K562 (cell line): ENCODE results near the gene UBE2J2. TPM values are rescaled to one million over a fixed set of nuclear protein-coding genes. Genes with fewer than 3 reads are reported as not detected.

Experiments used
- ATAC-seq: fragments of 200-7000 bp; cut with Tn5 transposase; 3 replicates; pipeline ENCODE4 v1.9.1; 2020; ENCODE audit warnings: moderate library complexity
- BruUV-seq: library from RNA; stranded (reverse); fragments of 400-500 nt; replicated peaks from 2 replicates; lab custom pipeline; 2021; lab: Mats Ljungman, UMichigan
- CTCF ChIA-PET: fragments of 300-600 bp; formaldehyde crosslinking; extraction: SDS; loops from one replicate; lab custom pipeline; 2021; ENCODE audit warnings: low intra/inter-chr PET ratio; lab: Yijun Ruan, JAX
- POLR2A ChIA-PET: fragments of 300-600, 350-650 bp; sonication (Branson Sonifier 250); formaldehyde crosslinking; extraction: SDS; loops from one replicate; lab custom pipeline; 2021; ENCODE audit warnings: antibody characterized with exemption, inconsistent platforms; lab: Yijun Ruan, JAX
- DNase-seq, 4 experiments: peaks; one replicate each; pipeline versions ENCODE4 v3.0.0 to v3.0.0-alpha.2; 2011 to 2018; ENCODE audit warnings: low spot score in 3 of 4, mixed read lengths in 3 of 4; ENCODE audit errors: extremely low read depth in 1 of 4
- FAIRE-seq: peaks from 2 replicates; lab custom pipeline; 2011; peaks lifted over from hg19 to GRCh38; lab: Jason Lieb, UNC
- H2AFZ ChIP-seq: 2 replicates; pipeline ENCODE4 v1.6.0; 2011; ENCODE audit warnings: low read depth, low read length, control low read depth, inconsistent platforms
- H3K27ac ChIP-seq: fragments of 200-600 bp; 3 replicates; pipeline ENCODE4 v1.8.0; 2011; ENCODE audit warnings: low read depth, mild to moderate bottlenecking, control low read depth, inconsistent platforms, low read length, moderate library complexity, mixed read lengths; ENCODE audit errors: extremely low read depth
- H3K27me3 ChIP-seq, 2 experiments: fragments of 300-600 bp in 1 of 2; 2 replicates in 1 of 2; 3 replicates in 1 of 2; pipeline versions ENCODE4 v1.6.0 to v1.8.0; 2011; ENCODE audit warnings: inconsistent platforms in 2 of 2, low read length in 2 of 2, mild to moderate bottlenecking in 1 of 2, mixed read lengths in 1 of 2, moderate library complexity in 1 of 2; ENCODE audit not compliant: control insufficient read depth in 2 of 2, insufficient read depth in 2 of 2
- H3K36me3 ChIP-seq: fragments of 300-600 bp; 3 replicates; pipeline ENCODE4 v1.8.0; 2011; ENCODE audit warnings: mild to moderate bottlenecking, low read length, inconsistent platforms; ENCODE audit not compliant: control insufficient read depth, insufficient read depth
- H3K4me1 ChIP-seq, 2 experiments: fragments of 200-600 bp in 1 of 2; replicated peaks in 1 of 2; 2 replicates in 1 of 2; 3 replicates in 1 of 2; pipeline versions ENCODE4 v1.5.1 to v1.8.0; 2011; ENCODE audit warnings: inconsistent platforms in 2 of 2, low read length in 2 of 2, mild to moderate bottlenecking in 1 of 2, mixed read lengths in 1 of 2, moderate library complexity in 1 of 2; ENCODE audit not compliant: control insufficient read depth in 2 of 2, insufficient read depth in 2 of 2
- H3K4me2 ChIP-seq: 2 replicates; pipeline ENCODE4 v1.6.1; 2011; ENCODE audit warnings: low read length, control low read depth, inconsistent platforms, mixed read lengths; ENCODE audit not compliant: insufficient read depth
- H3K4me3 ChIP-seq: fragments of 200-600 bp; sonication (generic), shearing (Covaris generic); 2 replicates; pipeline ENCODE4 v1.5.1; 2016; ENCODE audit warnings: control low read depth, inconsistent platforms
- H3K79me2 ChIP-seq: fragments of 200-600 bp; 3 replicates; pipeline ENCODE4 v1.8.0; 2011; ENCODE audit warnings: low read length, inconsistent platforms; ENCODE audit not compliant: control insufficient read depth, insufficient read depth
- H3K9ac ChIP-seq, 2 experiments: 2 replicates each; pipeline versions ENCODE4 v1.6.0 to v1.6.1; 2011; ENCODE audit warnings: low read depth in 2 of 2, low read length in 2 of 2, control low read depth in 1 of 2, inconsistent platforms in 1 of 2, mild to moderate bottlenecking in 1 of 2, mixed read lengths in 1 of 2; ENCODE audit not compliant: insufficient read depth in 1 of 2
- H3K9me1 ChIP-seq: one replicate; pipeline ENCODE4 v1.6.0; 2011; ENCODE audit warnings: inconsistent platforms, mild to moderate bottlenecking, low read length, moderate library complexity; ENCODE audit not compliant: control insufficient read depth, insufficient read depth
- H3K9me3 ChIP-seq: replicated peaks from 2 replicates; pipeline ENCODE4 v1.5.1; 2011; ENCODE audit warnings: low read depth, low read length, inconsistent platforms; ENCODE audit not compliant: control insufficient read depth, insufficient read depth
- H4K20me1 ChIP-seq: replicated peaks from 2 replicates; pipeline ENCODE4 v1.6.1; 2011; ENCODE audit warnings: low read length, inconsistent platforms, mixed read lengths; ENCODE audit not compliant: control insufficient read depth, insufficient read depth
- ETS2 ChIP-seq: IDR thresholded peaks from 2 replicates; pipeline ENCODE4 v1.6.1; 2016; ENCODE audit warnings: borderline replicate concordance, missing genetic modification characterization, mild to moderate bottlenecking, moderate library complexity, missing compliant biosample characterization; ENCODE audit not compliant: poor library complexity, severe bottlenecking
- KDM2B ChIP-seq: fragments of 250-450 bp; sonication (Bioruptor Pico); IDR thresholded peaks from 2 replicates; pipeline ENCODE4 v1.8.0; 2021; ENCODE audit warnings: mild to moderate bottlenecking, moderate library complexity
- MYBL2 ChIP-seq, 2 experiments: fragments of 450-650 bp in 1 of 2; sonication (generic) in 1 of 2; formaldehyde crosslinking in 1 of 2; IDR thresholded peaks; 2 replicates each; pipeline versions ENCODE4 v1.6.1 to v1.8.1; 2017 to 2022; ENCODE audit warnings: borderline replicate concordance in 1 of 2, inconsistent platforms in 1 of 2, low read depth in 1 of 2, mild to moderate bottlenecking in 1 of 2, missing genetic modification reagents in 1 of 2, moderate library complexity in 1 of 2
- NCOR1 ChIP-seq: fragments of 450-650 bp; IDR thresholded peaks from 2 replicates; pipeline ENCODE4 v1.6.1; 2016; ENCODE audit warnings: mild to moderate bottlenecking, moderate library complexity
- POLR2G ChIP-seq: fragments of 200-400 bp; formaldehyde crosslinking; IDR thresholded peaks from 2 replicates; pipeline ENCODE4 v1.6.1; 2017; ENCODE audit warnings: low read depth, mild to moderate bottlenecking, antibody characterized with exemption, low read length, moderate library complexity
- RBFOX2 ChIP-seq: fragments of 200-400 bp; formaldehyde crosslinking; IDR thresholded peaks from 2 replicates; pipeline ENCODE4 v1.6.1; 2017; ENCODE audit warnings: low read depth, mild to moderate bottlenecking, low read length, moderate library complexity
- RBM22 ChIP-seq: fragments of 200-400 bp; formaldehyde crosslinking; IDR thresholded peaks from 2 replicates; pipeline ENCODE4 v1.6.1; 2018; ENCODE audit warnings: low read length, low read depth; ENCODE audit not compliant: poor library complexity, severe bottlenecking
- SRSF1 ChIP-seq: fragments of 200-400 bp; formaldehyde crosslinking; IDR thresholded peaks from 2 replicates; pipeline ENCODE4 v1.6.1; 2017; ENCODE audit warnings: mild to moderate bottlenecking, low read depth, low read length, moderate library complexity
- WGBS: fragments of 100-300 bp; shearing (Covaris generic); methylation state at CpG from one replicate; pipeline ENCODE4 v1.1.6; 2016; ENCODE audit warnings: low coverage, mixed read lengths; ENCODE audit not compliant: insufficient coverage; ENCODE audit errors: missing lambda C conversion rate; 5-methylcytosine and 5-hydroxymethylcytosine counted together
- in situ Hi-C: fragments of 300-500 bp; cut with MboI; formaldehyde crosslinking; loops from 4 replicates; pipeline ENCODE4 v1.15.0; 2018; ENCODE audit warnings: inconsistent platforms, mixed read lengths
- intact Hi-C: fragments of 100-400 bp; cut with micrococcal nuclease; formaldehyde crosslinking; loops from 2 replicates; pipeline ENCODE4 v1.14.2; 2022
- polyA plus RNA-seq, 8 experiments: library from polyadenylated mRNA; depleted of rRNA in 4 of 8; stranded (reverse) in 5 of 8; unstranded in 3 of 8; fragments of >200 nt; fragmentation: Nextera tagmentation in 2 of 8; fragmentation: Illumina TruSeq in 1 of 8; extraction: Ambion mirVana in 2 of 8; extraction: Trizol in 1 of 8; gene quantifications; 2 replicates each; pipeline versions ENCODE4 v1.2.1 to v1.2.3, GENCODE V29; 2011 to 2014; ENCODE audit warnings: inconsistent platforms in 1 of 8, missing spikeins in 1 of 8
- total RNA-seq, 7 experiments: library from RNA; depleted of rRNA in 6 of 7; stranded (reverse); fragments of >200 nt in 6 of 7; fragmentation: Illumina TruSeq in 2 of 7; extraction: Trizol in 2 of 7; gene quantifications; 2 replicates each; pipeline versions ENCODE4 v1.2.1 to v1.2.3, GENCODE V29; 2011 to 2021; ENCODE audit warnings: low replicate concordance in 1 of 7
- TF ChIP-seq, protein P1 (sequence below): IDR thresholded peaks from 3 replicates; pipeline ENCODE4 v1.6.1; 2011; ENCODE audit warnings: borderline replicate concordance, mild to moderate bottlenecking, moderate library complexity; ENCODE audit not compliant: insufficient read length; ENCODE audit errors: extremely low read depth

The UBE2J2 gene
- total and polyA plus RNA-seq, 9 of the 15 experiments (the other 6 are each of a cell fraction or from before 2014, with no cell fraction given), result 0.93 to 112 (median 75.5) TPM

DNA sequence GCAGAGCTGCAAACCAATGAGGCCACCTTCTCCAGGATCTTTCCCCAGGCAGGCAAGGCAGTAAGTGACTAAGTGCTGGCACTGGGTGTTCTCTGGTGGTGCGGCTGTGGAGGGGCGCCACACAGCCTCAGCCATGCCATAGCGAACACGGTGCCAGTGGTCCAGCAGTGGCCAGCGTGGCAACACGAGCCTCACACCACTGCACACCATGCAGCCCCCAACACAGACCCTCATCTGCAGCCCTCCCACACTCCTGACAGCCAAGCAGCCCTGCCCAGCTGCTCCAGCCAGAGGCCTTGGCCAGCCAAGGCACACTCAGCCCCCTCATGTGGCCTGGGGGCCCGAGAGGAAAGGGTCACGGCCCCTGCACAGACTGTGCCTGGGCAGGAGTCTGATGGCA is 47.8 kb upstream of the UBE2J2 start:
- Histone ChIP-seq H4K20me1 (peaks cover 28% of the 10 kb centered on the region; the same call in 1 of the 2 replicates), H3K9ac (peak overlapping the region in 1 of 2 experiments; percentile 83; a peak in 2 of 4 replicates), H3K9me1 (peaks cover 13% of the 10 kb centered on the region), H3K79me2 (peaks cover 77% of the 10 kb centered on the region), H3K36me3 (peaks cover 58% of the 10 kb centered on the region), H3K4me2 (no peak overlapping the region), H3K27me3 (no peaks in the 10 kb centered on the region), H3K27ac (no peak overlapping the region), H3K4me3 (no peak overlapping the region), H2AFZ (no peak overlapping the region), H3K4me1 (peaks cover 35 to 86% of the 10 kb centered on the region in 2 experiments), H3K9me3 (no peaks in the 10 kb centered on the region)
- TF ChIP-seq RBFOX2 (peak; percentile 54), KDM2B (CRISPR knock-in tag) (no peak)
- in situ Hi-C loops, result no loop called here
- intact Hi-C loops, result loop anchor here (5.0 kb wide), 1 partner anchor 56 kb away; the partner anchor contains the start of gene AURKAIP1
- no peak for DNase-seq
- POLR2A ChIA-PET, result interaction anchor here (0.6 to 4.3 kb wide), 2 partner anchors 11 to 588 kb away, joined by 3 to 30 read pairs; no protein-coding TSS in a partner anchor
- no TSS peak for BruUV-seq
- FAIRE-seq, result no peak
- CTCF ChIA-PET, result no interaction called here
- no peak for ATAC-seq
- 97% methylated on average over 7 of the region's 8 CpGs for WGBS

GRCh38 chr1:1320666-1321448 is 47.2 kb upstream of the UBE2J2 start:
- peaks cover 13% of the 10 kb centered on the region for H3K9me1 ChIP-seq
- H4K20me1 ChIP-seq, result peaks cover 28% of the 10 kb centered on the region; the same call in 1 of the 2 replicates
- no peaks in the 10 kb centered on the region for H3K27me3 ChIP-seq
- H3K79me2 ChIP-seq, result peaks cover 71% of the 10 kb centered on the region
- no peak overlapping the region for H3K4me3 ChIP-seq
- H2AFZ ChIP-seq, result no peak overlapping the region
- DNase-seq (no peak), FAIRE-seq (no peak), ATAC-seq (no peak)
- in situ Hi-C loops, result no loop called here
- intact Hi-C loops, result loop anchor here (5.0 kb wide), 1 partner anchor 56 kb away; the partner anchor contains the start of gene AURKAIP1
- no TSS peak for BruUV-seq
- H3K4me1 ChIP-seq, result peaks cover 35 to 83% of the 10 kb centered on the region in 2 experiments
- TF ChIP-seq POLR2G (peak; percentile 60; the same call in 1 of the 2 replicates), MYBL2 (IDR thresholded peaks at IDR 0.05; ENCODE audit: low read depth) (no peak), MYBL2 (CRISPR knock-in tag; IDR thresholded peaks at IDR 0.05; ENCODE audit: borderline replicate concordance) (no peak), SRSF1 (no peak), RBFOX2 (peak; percentile 31; the same call in 1 of the 2 replicates), NCOR1 (no peak), RBM22 (peak; percentile 47), ETS2 (no peak)
- TF ChIP-seq, protein P1, sequence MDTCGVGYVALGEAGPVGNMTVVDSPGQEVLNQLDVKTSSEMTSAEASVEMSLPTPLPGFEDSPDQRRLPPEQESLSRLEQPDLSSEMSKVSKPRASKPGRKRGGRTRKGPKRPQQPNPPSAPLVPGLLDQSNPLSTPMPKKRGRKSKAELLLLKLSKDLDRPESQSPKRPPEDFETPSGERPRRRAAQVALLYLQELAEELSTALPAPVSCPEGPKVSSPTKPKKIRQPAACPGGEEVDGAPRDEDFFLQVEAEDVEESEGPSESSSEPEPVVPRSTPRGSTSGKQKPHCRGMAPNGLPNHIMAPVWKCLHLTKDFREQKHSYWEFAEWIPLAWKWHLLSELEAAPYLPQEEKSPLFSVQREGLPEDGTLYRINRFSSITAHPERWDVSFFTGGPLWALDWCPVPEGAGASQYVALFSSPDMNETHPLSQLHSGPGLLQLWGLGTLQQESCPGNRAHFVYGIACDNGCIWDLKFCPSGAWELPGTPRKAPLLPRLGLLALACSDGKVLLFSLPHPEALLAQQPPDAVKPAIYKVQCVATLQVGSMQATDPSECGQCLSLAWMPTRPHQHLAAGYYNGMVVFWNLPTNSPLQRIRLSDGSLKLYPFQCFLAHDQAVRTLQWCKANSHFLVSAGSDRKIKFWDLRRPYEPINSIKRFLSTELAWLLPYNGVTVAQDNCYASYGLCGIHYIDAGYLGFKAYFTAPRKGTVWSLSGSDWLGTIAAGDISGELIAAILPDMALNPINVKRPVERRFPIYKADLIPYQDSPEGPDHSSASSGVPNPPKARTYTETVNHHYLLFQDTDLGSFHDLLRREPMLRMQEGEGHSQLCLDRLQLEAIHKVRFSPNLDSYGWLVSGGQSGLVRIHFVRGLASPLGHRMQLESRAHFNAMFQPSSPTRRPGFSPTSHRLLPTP, result no peak
- H3K27ac ChIP-seq, result no peak overlapping the region
- no peaks in the 10 kb centered on the region for H3K9me3 ChIP-seq
- H3K4me2 ChIP-seq, result no peak overlapping the region
- CTCF ChIA-PET, result no interaction called here
- POLR2A ChIA-PET, result interaction anchor here (0.6 to 4.3 kb wide), 5 partner anchors 10 to 589 kb away, joined by 3 to 30 read pairs (median 3); partner anchors contain the start of gene TAS1R3
- peak overlapping the region in 1 of 2 experiments; percentile 83; a peak in 2 of 4 replicates for H3K9ac ChIP-seq
- WGBS, result 90% methylated on average over 23 of the region's 23 CpGs
- H3K36me3 ChIP-seq, result peaks cover 64% of the 10 kb centered on the region
